Heart left ventricle (tissue), 16 donors: ENCODE measurements around the gene LDHAL6B. TPM values are rescaled to one million over a fixed set of nuclear protein-coding genes. Genes with fewer than 3 reads are reported as not detected.

Source experiments
- ATAC-seq, 4 donors: fragments of 200-7000 bp; cut with Tn5 transposase; one replicate each; pipeline ENCODE4 v1.9.1; 2020 to 2022; ENCODE audit warnings: moderate library complexity in 4 of 4, mild to moderate bottlenecking in 3 of 4, moderate number of reproducible peaks in 1 of 4
- DNase-seq, 5 donors: peaks; one replicate each; pipeline ENCODE4 v3.0.0-alpha.2; 2020
- H3K27ac ChIP-seq, 12 donors: fragments of 200-600 bp; sonication (generic) in 4 of 12; one replicate each; pipeline versions ENCODE4 v1.5.0 to v1.8.0; 2016 to 2022; ENCODE audit warnings: mild to moderate bottlenecking in 2 of 12
- H3K27me3 ChIP-seq, 9 donors: fragments of 200-600 bp; sonication (generic) in 2 of 9; one replicate each; pipeline versions ENCODE4 v1.5.1 to v1.8.0; 2016 to 2022; ENCODE audit warnings: mild to moderate bottlenecking in 3 of 9
- H3K36me3 ChIP-seq, 9 donors: fragments of 200-600 bp; sonication (generic) in 2 of 9; one replicate each; pipeline versions ENCODE4 v1.5.0 to v1.8.0; 2018 to 2022; ENCODE audit warnings: mild to moderate bottlenecking in 2 of 9
- H3K4me1 ChIP-seq, 12 donors: fragments of 200-600 bp; sonication (generic) in 4 of 12; one replicate each; pipeline versions ENCODE4 v1.5.0 to v1.8.0; 2016 to 2022; ENCODE audit warnings: mild to moderate bottlenecking in 3 of 12
- H3K4me3 ChIP-seq, 12 donors: fragments of 200-600 bp; sonication (generic) in 4 of 12; one replicate each; pipeline versions ENCODE4 v1.5.0 to v1.8.0; 2017 to 2022; ENCODE audit warnings: mild to moderate bottlenecking in 9 of 12, moderate library complexity in 4 of 12
- H3K9me3 ChIP-seq, 12 donors: fragments of 200-600 bp; sonication (generic) in 4 of 12; one replicate each; pipeline versions ENCODE4 v1.5.0 to v1.8.0; 2016 to 2022; ENCODE audit warnings: mild to moderate bottlenecking in 1 of 12
- CTCF ChIP-seq, 12 donors: fragments of 200-600 bp; sonication (generic) in 4 of 12; IDR thresholded peaks; one replicate each; pipeline versions ENCODE4 v1.5.0 to v1.8.0; 2018 to 2022; ENCODE audit warnings: antibody characterized with exemption in 12 of 12, mild to moderate bottlenecking in 5 of 12
- POLR2A ChIP-seq, 2 donors: fragments of 450-650 bp; IDR thresholded peaks; one replicate each; pipeline ENCODE4 v1.6.1; 2017; ENCODE audit warnings: antibody characterized with exemption in 2 of 2, mild to moderate bottlenecking in 2 of 2, moderate library complexity in 2 of 2
- WGBS, 4 donors: extraction: QIAGEN DNeasy Blood & Tissue Kit in 2 of 4; methylation state at CpG; one replicate each; pipeline versions ENCODE4 v1.1.5 to v1.1.7; 2013 to 2018; 5-methylcytosine and 5-hydroxymethylcytosine counted together
- intact Hi-C, 10 donors: fragments of 100-400 bp; cut with DNase I; formaldehyde crosslinking; loops; one replicate each; pipeline versions ENCODE4 v1.11.1 to v1.14.2; 2022
- polyA plus RNA-seq, 2 donors: library from polyadenylated mRNA; stranded (reverse); fragments of 200-250 nt; gene quantifications; one replicate each; pipeline ENCODE4 v1.2.3, GENCODE V29; 2013
- total RNA-seq, 9 donors: library from RNA; depleted of rRNA in 2 of 9; stranded (reverse); fragments of >200 nt in 2 of 9; fragmentation: NEBNext Ultra II Directional in 3 of 9; extraction: Animal tissue kit (Norgen Biotek cat#: 25700) in 3 of 9; gene quantifications; one replicate each; pipeline versions ENCODE4 v1.1.0 to v1.2.4, GENCODE V29; 2016 to 2023
- donor health status: ischemic (EF 13 %, LVEDD 7.1; RV severe dilation, severe dysfunction).
- donor health status: healthy with polysubstance abuse.
- donor health status: DM: no; HTN: yes; CAD: no.
- donor health status: DM: no; HTN: no; CAD: no.
- donor health status: ischemic (EF 25% LVEDD 6.9; RV normal size, moderate dysfunction).
- donor health status: ischemic (EF 25% LVEDD 5.7; RV mildly dilated, moderate dysfunction).
- donor health status: healthy.
- donor health status: DM: yes; HTN: yes; CAD: no.
- donor health status: ischemic (EF 35%, LVEDD 5.7; RV mildly dilated, moderate dysfunction).
- donor health status: nonischemic (EF 11% LVEDD 7.7; RV severe dilation, severe dysfunction).
- donor health status: DM: yes; HTN: yes; CAD: no.
- donor health status: PGD.
- donor health status: ischemic (EF 29% LVEDD 5.4; RV normal size, mild dysfunction).
- donor health status: nonischemic (EF 23%, LVEDD 6.1; RV moderate dilation, normal function).

Gene LDHAL6B
- total and polyA plus RNA-seq, 11 donors: not detected

- Histone ChIP-seq H3K36me3 (no peaks in the 10 kb centered on the region), H3K27me3 (no peaks in the 10 kb centered on the region), H3K27ac (peak overlapping the region in 2 of 12 donors; percentile 2 to 22), H3K4me3 (no peak overlapping the region), H3K4me1 (peaks cover 0 to 47% (median 27%) of the 10 kb centered on the region in 12 donors), H3K9me3 (no peaks in the 10 kb centered on the region)
- DNase-seq: no peak
- intact Hi-C loops: no loop called here
- WGBS, 4 donors: 55 to 95% (median 92%) methylated on average over 1 of the region's 1 CpG
- ATAC-seq: no peak
- TF ChIP-seq POLR2A (IDR thresholded peaks at IDR 0.05) (no peak), CTCF (IDR thresholded peaks at IDR 0.05) (no peak)
These were observed 29.8 kb downstream of the LDHAL6B start for GRCh38 chr15:59236394-59236793.

- no peak for TF ChIP-seq POLR2A (IDR thresholded peaks at IDR 0.05)
- no peak for TF ChIP-seq CTCF (IDR thresholded peaks at IDR 0.05)
- DNase-seq (no peak), ATAC-seq (peak in 1 of 4 donors; percentile 57)
These were observed 30.6 kb downstream of the LDHAL6B start for GRCh38 chr15:59237119-59237855.

GRCh38 chr15:59237924-59238331, 31.3 kb downstream of the LDHAL6B start:
- Histone ChIP-seq H3K4me1 (peaks cover 0 to 38% (median 16%) of the 10 kb centered on the region in 12 donors), H3K36me3 (no peaks in the 10 kb centered on the region), H3K27me3 (no peaks in the 10 kb centered on the region), H3K27ac (peak overlapping the region in 1 of 12 donors; percentile 15), H3K4me3 (no peak overlapping the region), H3K9me3 (no peaks in the 10 kb centered on the region)
- 76 to 84% (median 80%) methylated on average over 5 of the region's 5 CpGs for WGBS, 4 donors
- intact Hi-C loops: no loop called here
- TF ChIP-seq POLR2A (IDR thresholded peaks at IDR 0.05): no peak
- TF ChIP-seq CTCF (IDR thresholded peaks at IDR 0.05): no peak
- DNase-seq (no peak), ATAC-seq (no peak)

More at GRCh38 chr15:59237119-59237855, 30.6 kb downstream of the LDHAL6B start:
- Histone ChIP-seq H3K27ac (peak overlapping the region in 2 of 12 donors; percentile 15), H3K36me3 (no peaks in the 10 kb centered on the region), H3K9me3 (no peaks in the 10 kb centered on the region), H3K4me3 (no peak overlapping the region), H3K4me1 (peaks cover 0 to 44% (median 23%) of the 10 kb centered on the region in 12 donors), H3K27me3 (no peaks in the 10 kb centered on the region)
- WGBS, 4 donors: 78 to 81% (median 80%) methylated on average over 8 of the region's 8 CpGs
- intact Hi-C loops: no loop called here

- Histone ChIP-seq H3K36me3 (no peaks in the 10 kb centered on the region), H3K4me1 (peaks cover 0 to 35% (median 15%) of the 10 kb centered on the region in 12 donors), H3K9me3 (no peaks in the 10 kb centered on the region), H3K27ac (no peak overlapping the region), H3K4me3 (no peak overlapping the region), H3K27me3 (no peaks in the 10 kb centered on the region)
- intact Hi-C loops: loop anchor here in 3 of 10 donors (10.0 kb wide), 3 partner anchors 135 to 255 kb away; partner anchors contain the start of genes MYO1E (in 2 of the 3) and FAM81A (in 1 of the 3)
- WGBS, 4 donors: 62 to 68% (median 63%) methylated on average over 5 of the region's 5 CpGs
- TF ChIP-seq CTCF (IDR thresholded peaks at IDR 0.05) (no peak), POLR2A (IDR thresholded peaks at IDR 0.05) (no peak)
- DNase-seq: no peak
- ATAC-seq: no peak
These were observed 33.4 kb downstream of the LDHAL6B start for GRCh38 chr15:59240036-59240435.
